ENCODE measurements around the gene DIPK1A.

The DIPK1A gene

DNA sequence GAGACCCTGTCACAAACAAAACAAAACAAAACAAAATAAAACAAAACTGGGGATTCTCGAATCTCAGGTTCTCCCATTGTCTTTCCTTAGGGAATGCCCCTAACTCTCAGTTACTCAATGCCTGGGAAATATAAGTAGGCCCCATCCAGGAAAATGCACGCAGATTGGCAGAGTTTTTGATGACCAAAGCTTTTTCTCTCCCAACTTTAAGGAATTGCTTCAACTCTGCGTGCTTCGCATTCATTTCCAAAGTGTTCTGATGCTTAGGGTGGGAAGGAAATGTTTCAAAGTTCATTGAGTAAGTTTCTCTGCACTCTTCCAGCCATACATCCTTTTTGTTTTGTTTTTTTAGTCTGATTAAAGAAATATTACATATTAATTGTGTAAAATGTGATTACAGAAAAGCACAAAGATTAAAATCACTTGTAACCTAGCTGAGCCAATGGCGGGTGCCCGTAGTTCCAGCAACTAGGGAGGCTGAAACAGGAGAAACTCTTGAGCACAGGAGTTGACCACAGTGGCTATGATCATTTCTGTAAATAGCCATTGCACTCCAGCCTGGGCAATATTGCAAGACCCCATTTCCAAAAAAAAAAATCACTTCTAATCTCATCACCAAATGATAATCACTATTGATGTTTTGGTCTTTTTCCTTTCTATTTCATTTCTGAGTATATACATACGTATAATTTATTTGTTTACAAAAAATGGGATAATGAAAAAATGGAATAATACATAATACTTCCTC, 157.9 kb downstream of the DIPK1A start:
- DNase-seq (ENCODE audit: low read depth in 2 of 2), result no peak

- DNase-seq (ENCODE audit: low read depth in 2 of 2), result no peak
Observed at GRCh38 chr1:92797961-92798360, 163.3 kb downstream of the DIPK1A start.

DNA sequence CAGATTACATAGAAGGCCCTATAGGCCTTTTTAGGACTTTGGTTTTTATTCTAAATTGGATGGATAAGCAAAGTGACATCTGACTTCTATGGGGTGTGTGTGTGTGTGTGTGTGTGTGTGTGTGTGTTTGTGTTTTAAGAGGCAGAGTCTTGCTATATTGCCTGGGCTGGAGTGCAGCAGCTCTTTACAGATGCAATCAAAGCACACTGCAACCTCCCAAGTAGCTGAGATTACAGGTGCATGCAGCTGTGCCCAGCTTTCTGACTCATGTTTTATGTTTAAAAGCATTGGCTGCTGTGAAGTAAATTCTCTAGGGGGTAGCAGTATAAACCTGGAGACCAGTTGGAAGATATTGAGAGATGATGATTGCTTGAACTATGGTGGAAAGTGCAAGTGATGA, 164.0 kb downstream of the DIPK1A start:
- no peak for DNase-seq (ENCODE audit: low read depth in 2 of 2)

GRCh38 chr1:92795166-92795565, 166.1 kb downstream of the DIPK1A start:
- DNase-seq (ENCODE audit: low read depth in 2 of 2), result no peak

GRCh38 chr1:92792340-92792782, 168.9 kb downstream of the DIPK1A start:
- no peak for DNase-seq (ENCODE audit: low read depth in 2 of 2)

Measured in stimulated activated CD4-positive, alpha-beta T cell treated with anti-CD3 and anti-CD28 coated beads, Interleukin-12 subunit alpha, Interleukin-12 subunit beta, amount 100 ng/mL, for 24 hours (primary cell).